Esophagus muscularis mucosa (tissue), 4 donors: ENCODE results near the gene C17orf107. TPM values are rescaled to one million over a fixed set of nuclear protein-coding genes. Genes with fewer than 3 reads are reported as not detected.

Source experiments
- DNase-seq: peaks from one replicate; pipeline ENCODE4 v3.0.0-alpha.2; 2017; ENCODE audit errors: extremely low spot score
- H3K27ac ChIP-seq, 4 donors: fragments of 200-600 bp; sonication (generic); replicated peaks in 1 of 4; 1 replicate in 3 of 4; 2 replicates in 1 of 4; pipeline ENCODE4 v1.5.1; 2016 to 2019; ENCODE audit warnings: mild to moderate bottlenecking in 1 of 4
- H3K27me3 ChIP-seq, 4 donors: fragments of 200-600 bp; sonication (generic); one replicate each; pipeline versions ENCODE4 v1.5.1 to v1.6.0; 2016 to 2019
- H3K36me3 ChIP-seq, 4 donors: fragments of 200-600 bp; sonication (generic); one replicate each; pipeline ENCODE4 v1.5.1; 2016 to 2019
- H3K4me1 ChIP-seq, 4 donors: fragments of 200-600 bp; sonication (generic); one replicate each; pipeline ENCODE4 v1.5.1; 2016 to 2019
- H3K4me3 ChIP-seq, 4 donors: fragments of 200-600 bp; sonication (generic); 1 replicate in 2 of 4; 2 replicates in 2 of 4; pipeline ENCODE4 v1.5.1; 2016 to 2019; ENCODE audit warnings: mild to moderate bottlenecking in 4 of 4, moderate library complexity in 1 of 4
- H3K9me3 ChIP-seq, 4 donors: fragments of 200-600 bp; sonication (generic); 1 replicate in 3 of 4; 2 replicates in 1 of 4; pipeline ENCODE4 v1.5.1; 2016 to 2019
- CTCF ChIP-seq, 3 experiments: fragments of 200-600 bp in 2 of 3; fragments of 450-650 bp in 1 of 3; sonication (generic) in 2 of 3; IDR thresholded peaks; one replicate each; pipeline ENCODE4 v1.5.1; 2017 to 2019; ENCODE audit warnings: antibody characterized with exemption in 3 of 3, mild to moderate bottlenecking in 2 of 3, moderate library complexity in 1 of 3
- EP300 ChIP-seq: sonication (generic); formaldehyde crosslinking; IDR thresholded peaks from one replicate; pipeline ENCODE4 v1.6.1; 2017; ENCODE audit warnings: antibody characterized with exemption
- POLR2A ChIP-seq: fragments of 450-650 bp; IDR thresholded peaks from one replicate; pipeline ENCODE4 v1.6.1; 2017; ENCODE audit warnings: antibody characterized with exemption, moderate library complexity, mild to moderate bottlenecking, low read depth
- POLR2AphosphoS5 ChIP-seq, 2 donors: sonication (generic); formaldehyde crosslinking; IDR thresholded peaks; one replicate each; pipeline ENCODE4 v1.6.1; 2017; ENCODE audit warnings: antibody characterized with exemption in 2 of 2
- WGBS: methylation state at CpG from one replicate; pipeline ENCODE4 v1.1.5; 2018; 5-methylcytosine and 5-hydroxymethylcytosine counted together
- intact Hi-C: fragments of 100-400 bp; cut with DNase I; formaldehyde crosslinking; loops from one replicate; pipeline ENCODE4 v1.15.1; 2023
- total RNA-seq, 4 donors: library from RNA; depleted of rRNA; stranded (reverse); fragments of >200 nt; gene quantifications; one replicate each; pipeline versions ENCODE4 v1.1.0 to v1.2.1, GENCODE V29; 2016

C17orf107 gene
- 1 to 10 TPM in 2 of 4 donors, under 1 TPM in 2; 0.32 to 1.5 (median 0.88) TPM for total RNA-seq

- Histone ChIP-seq H3K27ac (peak within 1 kb of the TSS in 1 of 4 donors; percentile 26), H3K27me3 (peaks cover 0 to 45% (median 26%) of the 10 kb centered on the region in 4 donors), H3K9me3 (no peaks in the 10 kb centered on the region), H3K36me3 (peaks cover 23 to 31% (median 28%) of the 10 kb centered on the region in 4 donors), H3K4me1 (peaks cover 10 to 47% (median 33%) of the 10 kb centered on the region in 4 donors), H3K4me3 (peak within 1 kb of the TSS; percentile 46 to 56 (median 54))
- TF ChIP-seq POLR2AphosphoS5 (IDR thresholded peaks at IDR 0.05) (peak; percentile 30 to 52), EP300 (no peak)
- WGBS = 25% methylated on average over 4 of the region's 60 CpGs
- intact Hi-C loops = no loop called here
- DNase-seq = peak; percentile 95
Observed at GRCh38 chr17:4899341-4900230, at the start of gene C17orf107. Gene C17orf107, plus strand, starts transcription at chr17:4899536. Its CDS starts 227 bp downstream, at chr17:4899763.

DNA sequence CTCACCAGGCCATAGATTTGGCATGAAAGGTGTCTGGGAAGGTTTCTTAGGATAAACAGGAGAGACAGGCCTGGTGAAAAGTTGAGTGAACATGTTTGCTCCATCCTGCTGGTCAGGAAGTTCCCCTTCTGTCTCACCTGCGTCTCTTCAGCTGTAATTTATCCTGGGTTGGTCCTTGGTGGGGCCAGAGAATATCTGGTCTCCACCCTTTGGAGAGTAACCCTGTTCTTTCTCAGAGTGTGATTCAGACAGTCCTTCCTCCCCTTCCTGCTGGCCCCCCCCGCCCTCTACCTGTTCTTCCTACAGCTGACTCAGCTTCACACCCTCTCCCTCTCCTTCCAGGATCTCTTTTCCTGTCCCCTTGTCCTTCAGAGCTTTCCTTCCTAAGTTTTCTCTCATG lies 49.1 kb upstream of the C17orf107 start:
- TF ChIP-seq EP300 (no peak), POLR2AphosphoS5 (IDR thresholded peaks at IDR 0.05) (no peak), POLR2A (no peak), CTCF (IDR thresholded peaks at IDR 0.05) (no peak)
- H3K27ac ChIP-seq = no peak overlapping the region
- WGBS = 91% methylated on average over 2 of the region's 2 CpGs
- no peak for DNase-seq
- intact Hi-C loops = no loop called here
- H3K27me3 ChIP-seq = no peaks in the 10 kb centered on the region
- no peak overlapping the region for H3K4me3 ChIP-seq
- peaks cover 0 to 10% (median 3%) of the 10 kb centered on the region in 4 donors for H3K36me3 ChIP-seq
- H3K9me3 ChIP-seq = no peaks in the 10 kb centered on the region
- peaks cover 18 to 54% (median 38%) of the 10 kb centered on the region in 4 donors for H3K4me1 ChIP-seq

DNA sequence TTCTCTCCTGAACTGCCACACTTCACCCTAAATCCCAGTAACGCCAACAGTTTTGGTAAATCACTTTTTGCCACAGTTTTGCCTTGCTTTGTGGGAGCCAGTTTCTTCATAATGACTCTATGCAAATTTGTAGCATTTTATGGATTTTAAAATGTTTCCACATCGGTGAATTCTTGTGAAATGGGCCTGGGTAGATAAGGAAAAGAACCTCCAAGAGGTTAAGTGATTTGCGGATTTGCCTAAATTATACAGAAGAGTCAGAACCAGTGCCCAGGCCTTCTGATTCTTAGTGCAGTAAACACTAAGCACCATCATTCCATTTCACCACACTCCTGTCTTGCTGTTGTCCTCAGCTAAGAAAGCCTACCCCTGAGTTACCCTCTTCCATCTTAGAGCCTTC lies 48.3 kb upstream of the C17orf107 start:
- Histone ChIP-seq H3K27ac (no peak overlapping the region), H3K27me3 (no peaks in the 10 kb centered on the region), H3K4me1 (peaks cover 18 to 48% (median 35%) of the 10 kb centered on the region in 4 donors), H3K9me3 (no peaks in the 10 kb centered on the region), H3K4me3 (no peak overlapping the region), H3K36me3 (peaks cover 0 to 10% (median 4%) of the 10 kb centered on the region in 4 donors)
- intact Hi-C loops = no loop called here
- no peak for DNase-seq
- 95% methylated on average over 3 of the region's 3 CpGs for WGBS
- TF ChIP-seq CTCF (IDR thresholded peaks at IDR 0.05) = no peak
- TF ChIP-seq POLR2AphosphoS5 (IDR thresholded peaks at IDR 0.05) = no peak
- no peak for TF ChIP-seq POLR2A
- no peak for TF ChIP-seq EP300

DNA sequence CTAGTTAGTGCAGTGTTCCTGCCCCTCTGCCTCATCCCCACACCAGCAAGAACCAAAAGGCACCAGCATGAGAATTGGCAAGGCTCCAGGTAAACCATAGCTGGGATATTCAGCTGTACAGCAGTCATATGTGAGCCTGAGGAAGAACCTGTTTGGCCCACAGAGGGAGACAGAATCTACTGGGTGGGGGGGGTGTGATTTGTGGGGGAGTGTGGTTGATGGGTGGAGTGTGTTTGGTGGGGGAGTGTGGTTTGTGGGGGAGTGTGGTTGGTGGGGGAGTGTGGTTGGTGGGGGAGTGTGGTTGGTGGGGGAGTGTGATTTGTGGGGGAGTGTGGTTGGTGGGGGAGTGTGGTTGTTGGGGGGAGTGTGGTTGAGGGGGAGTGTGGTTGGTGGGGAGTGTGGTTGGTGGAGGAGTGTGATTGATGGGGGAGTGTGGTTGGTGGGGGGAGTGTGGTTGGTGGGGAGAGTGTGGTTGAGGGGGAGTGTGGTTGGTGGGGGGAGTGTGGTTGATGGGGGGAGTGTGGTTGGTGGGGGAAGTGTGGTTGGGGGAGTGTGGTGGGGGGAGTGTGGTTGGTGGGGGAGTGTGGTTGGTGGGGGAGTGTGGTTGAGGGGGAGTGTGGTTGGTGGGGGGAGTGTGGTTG lies 46.6 kb upstream of the C17orf107 start:
- H3K4me3 ChIP-seq = no peak overlapping the region
- no peak for TF ChIP-seq POLR2A
- TF ChIP-seq EP300 = no peak
- no peak for TF ChIP-seq CTCF (IDR thresholded peaks at IDR 0.05)
- no peak for TF ChIP-seq POLR2AphosphoS5 (IDR thresholded peaks at IDR 0.05)
- peaks cover 0 to 15% (median 6%) of the 10 kb centered on the region in 4 donors for H3K36me3 ChIP-seq
- no peaks in the 10 kb centered on the region for H3K9me3 ChIP-seq
- no peak for DNase-seq
- H3K27ac ChIP-seq = no peak overlapping the region
- intact Hi-C loops = no loop called here
- peaks cover 31 to 48% (median 40%) of the 10 kb centered on the region in 4 donors for H3K4me1 ChIP-seq
- H3K27me3 ChIP-seq = no peaks in the 10 kb centered on the region

GRCh38 chr17:4853208-4853671 lies 46.1 kb upstream of the C17orf107 start:
- DNase-seq = no peak
- WGBS = 78% methylated on average over 2 of the region's 2 CpGs
- H3K27me3 ChIP-seq = no peaks in the 10 kb centered on the region
- intact Hi-C loops = no loop called here
- no peak for TF ChIP-seq POLR2A
- no peak for TF ChIP-seq POLR2AphosphoS5 (IDR thresholded peaks at IDR 0.05)
- TF ChIP-seq CTCF (IDR thresholded peaks at IDR 0.05) = no peak
- no peak for TF ChIP-seq EP300
- no peak overlapping the region for H3K4me3 ChIP-seq
- peaks cover 36 to 49% (median 42%) of the 10 kb centered on the region in 4 donors for H3K4me1 ChIP-seq
- no peaks in the 10 kb centered on the region for H3K9me3 ChIP-seq
- H3K27ac ChIP-seq = no peak overlapping the region
- peaks cover 0 to 15% (median 6%) of the 10 kb centered on the region in 4 donors for H3K36me3 ChIP-seq
